ENCODE measurements around the gene ABHD16B. TPM values are rescaled to one million over a fixed set of nuclear protein-coding genes. Genes with fewer than 3 reads are reported as not detected.

The ABHD16B gene
- total and polyA plus RNA-seq, 2 of the 13 experiments (the other 11 are each of a cell fraction or from before 2014, with no cell fraction given): not detected

- no peak for TF ChIP-seq ARID5B (CRISPR knock-in tag; IDR thresholded peaks at IDR 0.05)
- TF ChIP-seq ZNF263 (CRISPR knock-in tag; IDR thresholded peaks at IDR 0.05): no peak
- no peak for TF ChIP-seq ZKSCAN5 (CRISPR knock-in tag; IDR thresholded peaks at IDR 0.05)
- TF ChIP-seq NCOR1 (IDR thresholded peaks at IDR 0.05; ENCODE audit: borderline replicate concordance, low read length): 0 out of 2 replicates have a peak, but pooled peaks have one; percentile 31
- TF ChIP-seq LCORL (IDR thresholded peaks at IDR 0.05): no peak
- TF ChIP-seq LCORL (CRISPR knock-in tag; IDR thresholded peaks at IDR 0.05): peak; percentile 60; the same call in 1 of the 2 replicates
- TF ChIP-seq NR2C2 (CRISPR knock-in tag; IDR thresholded peaks at IDR 0.05; ENCODE audit: borderline replicate concordance): peak; percentile 68
- no peak for TF ChIP-seq HOXA3 (CRISPR knock-in tag; IDR thresholded peaks at IDR 0.05)
- no peak for TF ChIP-seq CCAR2 (optimal IDR thresholded peaks at IDR 0.05; ENCODE audit: low read depth, low read length)
- TF ChIP-seq HNF4G (IDR thresholded peaks at IDR 0.05; ENCODE audit: borderline replicate concordance, low read depth, low read length): peak; percentile 93
- TF ChIP-seq HNF4G (CRISPR knock-in tag; IDR thresholded peaks at IDR 0.05; ENCODE audit: borderline replicate concordance, low read depth): peak; percentile 76; the same call in 1 of the 2 replicates
- TF ChIP-seq, protein P1, sequence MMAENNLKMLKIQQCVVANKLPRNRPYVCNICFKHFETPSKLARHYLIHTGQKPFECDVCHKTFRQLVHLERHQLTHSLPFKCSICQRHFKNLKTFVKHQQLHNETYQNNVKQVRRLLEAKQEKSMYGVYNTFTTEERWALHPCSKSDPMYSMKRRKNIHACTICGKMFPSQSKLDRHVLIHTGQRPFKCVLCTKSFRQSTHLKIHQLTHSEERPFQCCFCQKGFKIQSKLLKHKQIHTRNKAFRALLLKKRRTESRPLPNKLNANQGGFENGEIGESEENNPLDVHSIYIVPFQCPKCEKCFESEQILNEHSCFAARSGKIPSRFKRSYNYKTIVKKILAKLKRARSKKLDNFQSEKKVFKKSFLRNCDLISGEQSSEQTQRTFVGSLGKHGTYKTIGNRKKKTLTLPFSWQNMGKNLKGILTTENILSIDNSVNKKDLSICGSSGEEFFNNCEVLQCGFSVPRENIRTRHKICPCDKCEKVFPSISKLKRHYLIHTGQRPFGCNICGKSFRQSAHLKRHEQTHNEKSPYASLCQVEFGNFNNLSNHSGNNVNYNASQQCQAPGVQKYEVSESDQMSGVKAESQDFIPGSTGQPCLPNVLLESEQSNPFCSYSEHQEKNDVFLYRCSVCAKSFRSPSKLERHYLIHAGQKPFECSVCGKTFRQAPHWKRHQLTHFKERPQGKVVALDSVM (CRISPR knock-in tag; IDR thresholded peaks at IDR 0.05): peak; percentile 12; the same call in 1 of the 2 replicates
- peak in 1 of 2 experiments; percentile 47; a peak in 1 of 4 replicates for TF ChIP-seq EP300 (IDR thresholded peaks at IDR 0.05; ENCODE audit: low read depth in 2 of 2, low read length in 2 of 2)
- peak; percentile 25; the same call in 1 of the 2 replicates for TF ChIP-seq EP300 (CRISPR knock-in tag; IDR thresholded peaks at IDR 0.05; ENCODE audit: borderline replicate concordance)
- no peak for TF ChIP-seq ZNF609 (CRISPR knock-in tag; IDR thresholded peaks at IDR 0.05; ENCODE audit: borderline replicate concordance)
- no peak for TF ChIP-seq FOSL2 (CRISPR knock-in tag; IDR thresholded peaks at IDR 0.05)
- no peak for TF ChIP-seq HNRNPL (IDR thresholded peaks at IDR 0.05; ENCODE audit: low read depth, low read length)
- TF ChIP-seq CREB1 (IDR thresholded peaks at IDR 0.05): peak; percentile 28; the same call in 1 of the 2 replicates
- no peak for TF ChIP-seq CREB1 (CRISPR knock-in tag; IDR thresholded peaks at IDR 0.05)
Observed at GRCh38 chr20:63823691-63824311, 37.5 kb upstream of the ABHD16B start (continued).

Measured in HepG2 (cell line).